Measurements from ENCODE around the gene TLDC2.
"Not testable (repeated sequence)": the region's sequence is repeated elsewhere in the genome, so short reads cannot be mapped to it uniquely, and the experiment has no call there.

The TLDC2 gene

GRCh38 chr20:36866681-36867495 lies 9.1 kb upstream of the TLDC2 start:
- DNase-seq (ENCODE audit: low read depth, low spot score): no peak

DNA sequence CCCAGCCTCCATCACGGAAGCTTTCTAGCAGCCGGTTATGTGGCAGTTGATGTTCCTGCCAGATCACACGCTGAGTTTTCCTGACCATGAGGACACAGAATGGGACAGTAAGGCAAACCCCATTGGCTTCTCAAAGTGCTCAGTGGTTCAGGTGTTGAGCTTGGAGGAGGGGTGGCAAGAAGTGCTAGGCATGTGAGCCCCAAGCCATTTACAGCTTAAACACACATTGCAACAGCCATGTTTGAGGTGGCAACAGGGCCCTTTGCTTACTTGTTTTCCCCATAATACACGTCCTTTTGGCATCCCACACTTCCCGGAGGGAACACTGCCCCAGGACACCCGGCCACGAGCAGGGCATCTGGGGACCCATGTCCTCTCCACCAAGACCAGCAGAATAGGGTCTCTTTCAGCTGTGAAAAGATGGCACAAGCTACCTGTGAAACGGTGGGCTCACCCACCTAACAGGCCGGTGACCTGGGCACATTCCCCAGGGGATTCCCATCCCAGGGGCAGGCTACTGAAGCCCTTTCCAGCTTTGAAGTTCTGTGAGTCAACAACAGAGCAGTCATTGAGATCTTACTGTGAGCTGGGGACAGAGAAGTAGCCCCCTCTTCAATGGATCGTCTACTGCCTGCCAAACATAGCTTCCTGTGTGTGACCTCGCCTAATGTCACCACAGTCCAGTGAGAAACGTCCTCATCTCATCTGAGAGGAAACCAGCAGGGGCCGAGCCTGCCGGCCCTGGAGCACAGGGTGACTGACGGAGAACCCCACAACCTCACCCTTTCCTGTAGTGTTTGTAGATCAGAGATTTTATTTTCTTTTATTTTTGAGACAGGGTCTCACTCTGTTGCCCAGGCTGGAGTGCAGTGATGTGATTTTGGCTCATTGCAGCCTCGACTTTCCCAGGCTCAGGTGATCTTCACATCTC lies 4.0 kb upstream of the TLDC2 start:
- no peak for DNase-seq (ENCODE audit: low read depth, low spot score)

DNA sequence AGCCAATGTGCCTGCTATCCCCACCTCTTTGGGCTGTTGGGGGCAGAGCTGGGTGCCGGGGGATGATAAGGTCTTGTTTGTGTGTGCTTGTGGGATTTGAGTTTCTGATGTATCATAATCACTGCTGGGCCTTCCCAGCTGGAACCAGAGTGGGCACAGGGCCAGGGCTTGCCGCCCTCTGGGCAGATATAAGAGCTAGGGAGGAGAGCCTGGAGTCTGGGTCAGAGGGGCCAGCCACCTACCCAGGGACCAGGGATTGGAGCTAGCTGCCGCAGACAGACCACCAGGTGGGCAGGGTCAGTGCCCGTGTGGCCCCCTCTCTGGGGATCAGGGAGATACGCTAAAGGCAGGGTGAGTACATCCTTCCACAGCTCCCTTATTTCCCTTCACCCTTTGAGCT lies 3.1 kb upstream of the TLDC2 start:
- no peak for DNase-seq (ENCODE audit: low read depth, low spot score)

GRCh38 chr20:36873498-36874189 lies 2.3 kb upstream of the TLDC2 start:
- no peak for DNase-seq (ENCODE audit: low read depth, low spot score)

DNA sequence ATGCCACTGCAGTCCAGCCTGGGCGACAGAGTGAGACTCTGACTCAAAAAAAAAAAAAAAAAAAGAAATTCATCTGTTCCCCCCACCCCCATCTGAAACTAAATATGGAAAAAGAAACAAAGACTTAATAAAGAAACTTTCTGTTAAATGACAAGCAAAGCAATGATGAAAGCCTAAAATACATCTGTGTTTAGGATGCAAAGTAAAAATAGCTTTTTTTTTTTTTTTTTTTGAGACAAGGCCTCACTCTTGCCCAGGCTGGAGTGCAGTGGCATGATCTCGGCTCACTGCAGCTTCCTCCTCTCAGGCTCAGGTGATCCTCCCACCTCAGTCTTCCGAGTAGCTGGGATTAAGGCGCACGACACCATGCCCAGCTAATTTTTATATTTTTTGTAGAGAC lies 845 bp upstream of the TLDC2 start:
- DNase-seq (ENCODE audit: low read depth, low spot score): not testable (repeated sequence)

DNA sequence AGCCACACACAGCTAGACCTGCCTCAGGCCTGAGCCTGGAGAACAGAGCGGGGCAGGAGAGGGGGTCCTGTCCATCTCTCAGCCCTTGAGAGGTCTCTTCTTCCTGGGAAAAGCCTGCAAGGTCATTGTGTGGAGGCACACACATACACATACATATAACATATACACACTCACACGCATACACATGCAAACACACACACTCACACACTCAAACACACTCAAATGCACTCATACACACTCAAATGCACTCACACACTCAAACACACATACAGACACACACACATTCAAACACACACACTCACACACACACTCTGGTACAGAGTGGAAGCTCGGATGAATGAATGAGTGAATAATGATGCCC lies 515 bp downstream of the TLDC2 start:
- no peak for DNase-seq (ENCODE audit: low read depth, low spot score)

GRCh38 chr20:36878941-36879340 lies 3.0 kb downstream of the TLDC2 start:
- DNase-seq (ENCODE audit: low read depth, low spot score): no peak

GRCh38 chr20:36880741-36881250 lies 4.9 kb downstream of the TLDC2 start:
- DNase-seq (ENCODE audit: low read depth, low spot score): no peak

DNA sequence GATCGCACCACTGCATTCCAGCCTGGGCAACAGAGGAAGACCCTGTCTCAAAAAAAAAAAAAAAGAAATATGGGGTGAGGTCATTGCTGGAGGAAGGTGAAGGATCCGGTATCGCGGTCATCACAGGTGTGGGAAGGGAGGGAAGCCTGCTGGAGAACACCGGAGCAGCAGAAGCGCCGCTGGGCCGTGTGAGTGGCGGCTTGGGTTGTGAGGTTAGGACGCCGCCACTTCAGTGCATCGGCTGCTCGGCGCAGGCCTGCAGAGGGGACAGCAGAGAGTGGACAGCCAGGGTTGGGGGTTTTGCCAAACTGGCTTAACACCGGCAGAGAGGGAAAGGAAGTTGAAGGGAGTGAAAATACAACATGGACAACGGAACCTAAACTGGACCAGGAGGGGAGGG lies 5.4 kb downstream of the TLDC2 start:
- DNase-seq (ENCODE audit: low read depth, low spot score): no peak

GRCh38 chr20:36881888-36882287 lies 6.0 kb downstream of the TLDC2 start:
- no peak for DNase-seq (ENCODE audit: low read depth, low spot score)

DNA sequence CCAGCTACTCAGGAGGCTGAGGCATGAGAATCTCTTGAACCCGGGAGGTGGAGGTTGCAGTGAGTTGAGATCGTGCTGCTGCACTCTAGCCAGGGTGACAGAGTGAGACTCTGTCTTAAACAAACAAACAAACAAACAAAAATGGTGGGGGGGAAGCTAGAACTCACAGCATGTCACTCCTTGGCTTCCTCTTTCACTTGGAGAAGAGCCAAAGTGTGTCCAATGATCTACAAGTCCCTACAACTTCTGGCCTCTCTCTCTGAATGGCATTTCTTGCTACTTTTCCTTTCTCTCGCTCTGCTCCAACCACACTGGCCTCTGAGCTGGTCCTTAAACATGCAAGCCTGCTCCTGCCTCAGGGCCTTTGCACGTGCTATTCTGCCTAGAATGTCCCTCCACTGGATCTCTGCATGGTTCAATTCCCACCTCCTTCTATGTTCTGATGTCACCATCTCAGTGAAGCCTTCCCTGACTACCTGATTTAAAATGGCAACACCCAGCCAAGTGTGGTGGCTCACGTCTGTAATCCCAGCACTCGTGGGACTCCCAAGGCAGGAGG lies 8.1 kb downstream of the TLDC2 start:
- DNase-seq (ENCODE audit: low read depth, low spot score): no peak

- DNase-seq (ENCODE audit: low read depth, low spot score): no peak
These were observed 9.4 kb downstream of the TLDC2 start for GRCh38 chr20:36885356-36885755.

DNA sequence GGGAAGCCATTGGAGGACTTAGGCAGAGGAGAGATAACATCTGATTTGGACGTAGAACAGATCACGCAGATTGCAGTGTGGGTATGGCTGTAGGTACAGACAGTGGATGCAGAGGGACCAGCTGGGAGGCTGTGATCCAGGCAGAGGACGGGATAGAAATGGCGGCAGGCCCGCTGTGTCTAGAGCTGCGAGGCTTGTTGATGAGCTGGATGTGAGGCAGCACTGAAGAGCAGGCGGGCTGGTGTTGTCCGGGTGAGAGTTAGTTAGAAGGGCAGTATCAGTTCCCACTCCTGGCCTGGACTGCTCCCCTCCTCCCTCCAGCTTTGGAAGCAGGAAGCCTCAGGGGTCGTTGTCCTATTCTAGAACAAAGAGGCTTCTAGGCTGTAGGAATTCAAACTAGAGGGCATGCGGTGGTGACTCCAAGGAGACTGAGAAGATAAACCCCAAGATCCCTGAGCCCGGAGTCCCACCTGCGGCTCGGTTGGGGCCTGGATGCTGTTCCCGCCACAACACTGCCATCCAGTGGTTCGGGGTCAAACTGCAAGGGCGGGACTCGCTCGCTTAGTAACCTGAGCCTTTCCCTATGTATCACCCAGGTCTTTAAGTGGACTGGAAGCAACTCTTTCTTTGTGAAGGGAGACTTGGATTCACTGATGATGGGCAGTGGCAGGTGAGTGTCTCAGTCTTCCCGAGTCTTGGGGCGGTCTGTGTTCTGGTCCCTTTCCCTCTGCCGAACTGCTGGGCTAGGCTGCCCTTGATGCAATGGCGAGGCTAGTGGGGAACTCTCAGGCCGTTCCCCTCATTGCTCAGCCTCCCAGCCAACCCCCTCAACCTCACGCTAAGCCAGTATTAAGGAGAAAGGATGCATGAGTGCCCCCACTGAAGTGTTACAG lies 11.2 kb downstream of the TLDC2 start:
- DNase-seq (ENCODE audit: low read depth, low spot score): peak; percentile 73

DNA sequence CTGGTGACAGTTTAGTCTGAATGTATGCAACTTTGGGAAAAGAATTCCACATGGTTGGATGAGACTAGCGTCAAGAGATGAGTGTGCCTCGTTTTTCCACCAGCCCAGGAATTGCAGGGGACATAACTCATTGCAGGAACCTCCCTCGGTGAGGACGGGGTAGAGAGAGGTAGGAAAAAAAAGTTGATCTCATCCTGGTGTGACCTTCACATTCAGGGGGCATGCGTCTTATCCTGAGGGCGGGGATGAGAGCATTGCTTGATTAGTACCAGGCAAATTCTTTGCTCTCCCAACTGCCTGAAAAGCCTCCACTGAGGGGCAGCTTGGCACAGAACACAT lies 11.8 kb downstream of the TLDC2 start:
- DNase-seq (ENCODE audit: low read depth, low spot score): no peak

DNA sequence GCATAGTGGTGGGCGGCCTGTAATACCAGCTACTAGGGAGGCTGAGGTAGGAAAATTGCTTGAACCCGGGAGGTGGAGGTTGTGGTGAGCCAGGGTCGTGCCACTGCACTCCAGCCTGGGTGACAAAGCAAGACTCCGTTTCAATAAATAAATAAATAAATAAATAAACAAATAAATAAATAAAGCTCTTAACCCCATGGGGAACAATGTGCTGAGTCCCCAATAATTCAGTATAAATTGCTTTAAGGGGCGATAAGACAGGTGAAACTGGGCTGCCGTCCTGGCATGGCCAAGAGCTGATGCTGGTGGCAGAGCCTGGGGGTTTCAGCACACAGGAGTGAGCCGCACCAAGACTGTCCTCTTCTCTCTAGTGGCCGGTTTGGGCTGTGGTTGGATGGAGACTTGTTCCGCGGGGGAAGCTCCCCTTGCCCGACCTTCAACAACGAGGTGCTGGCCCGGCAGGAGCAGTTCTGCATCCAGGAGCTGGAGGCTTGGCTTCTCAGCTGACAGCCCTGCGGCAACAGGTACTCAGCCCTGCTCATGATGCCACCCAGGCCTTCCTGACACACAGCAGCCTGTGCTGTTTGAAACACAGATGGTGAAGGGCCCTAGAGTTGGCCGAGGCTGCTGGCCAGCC lies 13.1 kb downstream of the TLDC2 start:
- no peak for DNase-seq (ENCODE audit: low read depth, low spot score)

- no peak for DNase-seq (ENCODE audit: low read depth, low spot score)
These were observed 14.6 kb downstream of the TLDC2 start for GRCh38 chr20:36890586-36890985.

DNA sequence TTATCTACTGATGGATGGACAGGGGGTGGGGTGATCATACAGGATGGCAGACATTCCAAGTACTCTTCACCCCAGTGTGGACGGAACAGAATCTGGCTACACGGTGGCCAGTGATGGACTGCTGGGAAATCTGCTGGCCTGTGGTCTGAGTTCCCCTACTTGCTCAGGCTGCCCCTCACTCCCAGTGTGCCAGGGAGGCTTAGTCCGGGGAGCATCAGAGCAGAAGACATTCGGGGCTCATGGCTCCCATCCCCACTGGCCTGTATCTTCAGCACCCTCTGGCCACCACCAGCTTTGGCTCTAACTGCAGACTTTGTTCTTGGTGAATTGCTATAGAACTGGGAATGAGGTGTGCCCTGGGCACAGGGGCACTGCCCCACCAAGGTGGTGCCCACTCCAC lies 15.3 kb downstream of the TLDC2 start:
- no peak for DNase-seq (ENCODE audit: low read depth, low spot score)

DNA sequence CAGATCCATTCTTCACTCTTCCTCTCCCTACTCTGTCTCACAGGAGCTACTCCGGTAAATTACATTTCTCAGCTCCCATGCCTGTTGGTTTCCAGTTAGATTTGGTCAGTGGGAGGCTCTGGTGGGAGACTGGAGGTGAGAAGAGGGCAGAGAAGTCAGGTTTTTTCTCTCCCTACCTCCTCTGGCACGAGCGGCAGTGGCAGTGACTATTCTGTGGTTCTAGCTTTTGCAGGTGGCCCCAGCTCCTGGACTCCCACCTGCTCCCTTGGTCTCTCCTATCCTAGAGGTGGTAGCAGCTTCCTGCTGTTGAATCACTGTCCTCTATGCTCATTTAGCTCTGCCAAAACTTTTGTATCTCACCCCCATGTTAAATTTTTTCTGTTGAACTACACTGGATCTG lies 17.9 kb downstream of the TLDC2 start:
- DNase-seq (ENCODE audit: low read depth, low spot score): no peak

- no peak for DNase-seq (ENCODE audit: low read depth, low spot score)
These were observed 19.1 kb downstream of the TLDC2 start for GRCh38 chr20:36895036-36895435.

DNA sequence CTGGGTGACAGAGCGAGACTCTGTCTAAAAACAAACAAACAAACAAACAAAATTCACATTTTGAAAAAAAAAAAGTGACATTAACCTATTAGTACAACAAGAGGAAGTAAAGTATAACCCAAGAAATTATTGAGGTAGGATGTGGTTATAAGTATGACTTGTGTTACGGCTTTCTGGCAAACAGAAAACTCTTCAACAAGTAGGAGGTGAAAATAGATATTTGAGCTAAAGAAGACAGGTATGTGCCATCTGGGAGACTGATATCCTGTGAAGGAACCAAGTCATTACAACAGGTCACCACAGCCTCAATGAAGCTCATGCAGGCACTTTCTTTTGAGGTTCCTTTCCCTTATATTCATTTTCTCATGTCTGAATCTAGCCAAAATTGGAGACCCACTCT lies 28.8 kb downstream of the TLDC2 start:
- DNase-seq (ENCODE audit: low read depth, low spot score): no peak
